Measurements from ENCODE around the gene ZNF184. TPM values are rescaled to one million over a fixed set of nuclear protein-coding genes. Genes with fewer than 3 reads are reported as not detected.

The ZNF184 gene
- total and polyA plus RNA-seq, 9 of the 15 experiments (the other 6 are each of a cell fraction or from before 2014, with no cell fraction given) = 7.6 to 22.2 (median 12.8) TPM

- TF ChIP-seq HNRNPK (IDR thresholded peaks at IDR 0.05; ENCODE audit: low read depth, low read length, poor library complexity, severe bottlenecking) (no peak), TBP (optimal IDR thresholded peaks at IDR 0.05; ENCODE audit: low read depth, low read length) (peak; percentile 99), HLTF (IDR thresholded peaks at IDR 0.05) (no peak), RAD21 (CRISPR knock-in tag; conservative IDR thresholded peaks at IDR 0.05 in 1 of 2, IDR thresholded peaks at IDR 0.05 in 1 of 2) (peak; percentile 5 to 10; a peak in 1 of 4 replicates), MAX (CRISPR knock-in tag; IDR thresholded peaks at IDR 0.05) (peak; percentile 41; the same call in 1 of the 2 replicates), HMG20A (CRISPR knock-in tag; conservative IDR thresholded peaks at IDR 0.05) (no peak), CHD1 (IDR thresholded peaks at IDR 0.05; ENCODE audit: low read length) (peak; percentile 57), TCFL5 (CRISPR knock-in tag; conservative IDR thresholded peaks at IDR 0.05) (no peak), BRD9 (IDR thresholded peaks at IDR 0.05; ENCODE audit: low read depth, partially characterized antibody) (peak; percentile 86), CSDE1 (IDR thresholded peaks at IDR 0.05) (peak in 1 of 2 experiments; percentile 72; a peak in 2 of 4 replicates), FOXP1 (CRISPR knock-in tag; IDR thresholded peaks at IDR 0.05) (peak; percentile 54), XRCC3 (IDR thresholded peaks at IDR 0.05) (no peak)
- TF ChIP-seq, protein P1, sequence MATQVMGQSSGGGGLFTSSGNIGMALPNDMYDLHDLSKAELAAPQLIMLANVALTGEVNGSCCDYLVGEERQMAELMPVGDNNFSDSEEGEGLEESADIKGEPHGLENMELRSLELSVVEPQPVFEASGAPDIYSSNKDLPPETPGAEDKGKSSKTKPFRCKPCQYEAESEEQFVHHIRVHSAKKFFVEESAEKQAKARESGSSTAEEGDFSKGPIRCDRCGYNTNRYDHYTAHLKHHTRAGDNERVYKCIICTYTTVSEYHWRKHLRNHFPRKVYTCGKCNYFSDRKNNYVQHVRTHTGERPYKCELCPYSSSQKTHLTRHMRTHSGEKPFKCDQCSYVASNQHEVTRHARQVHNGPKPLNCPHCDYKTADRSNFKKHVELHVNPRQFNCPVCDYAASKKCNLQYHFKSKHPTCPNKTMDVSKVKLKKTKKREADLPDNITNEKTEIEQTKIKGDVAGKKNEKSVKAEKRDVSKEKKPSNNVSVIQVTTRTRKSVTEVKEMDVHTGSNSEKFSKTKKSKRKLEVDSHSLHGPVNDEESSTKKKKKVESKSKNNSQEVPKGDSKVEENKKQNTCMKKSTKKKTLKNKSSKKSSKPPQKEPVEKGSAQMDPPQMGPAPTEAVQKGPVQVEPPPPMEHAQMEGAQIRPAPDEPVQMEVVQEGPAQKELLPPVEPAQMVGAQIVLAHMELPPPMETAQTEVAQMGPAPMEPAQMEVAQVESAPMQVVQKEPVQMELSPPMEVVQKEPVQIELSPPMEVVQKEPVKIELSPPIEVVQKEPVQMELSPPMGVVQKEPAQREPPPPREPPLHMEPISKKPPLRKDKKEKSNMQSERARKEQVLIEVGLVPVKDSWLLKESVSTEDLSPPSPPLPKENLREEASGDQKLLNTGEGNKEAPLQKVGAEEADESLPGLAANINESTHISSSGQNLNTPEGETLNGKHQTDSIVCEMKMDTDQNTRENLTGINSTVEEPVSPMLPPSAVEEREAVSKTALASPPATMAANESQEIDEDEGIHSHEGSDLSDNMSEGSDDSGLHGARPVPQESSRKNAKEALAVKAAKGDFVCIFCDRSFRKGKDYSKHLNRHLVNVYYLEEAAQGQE (IDR thresholded peaks at IDR 0.05; ENCODE audit: borderline replicate concordance) = no peak; the same call in 1 of the 2 replicates
- TF ChIP-seq, protein P1 (CRISPR knock-in tag; IDR thresholded peaks at IDR 0.05; ENCODE audit: low read depth) = no peak
- TF ChIP-seq, protein P2, sequence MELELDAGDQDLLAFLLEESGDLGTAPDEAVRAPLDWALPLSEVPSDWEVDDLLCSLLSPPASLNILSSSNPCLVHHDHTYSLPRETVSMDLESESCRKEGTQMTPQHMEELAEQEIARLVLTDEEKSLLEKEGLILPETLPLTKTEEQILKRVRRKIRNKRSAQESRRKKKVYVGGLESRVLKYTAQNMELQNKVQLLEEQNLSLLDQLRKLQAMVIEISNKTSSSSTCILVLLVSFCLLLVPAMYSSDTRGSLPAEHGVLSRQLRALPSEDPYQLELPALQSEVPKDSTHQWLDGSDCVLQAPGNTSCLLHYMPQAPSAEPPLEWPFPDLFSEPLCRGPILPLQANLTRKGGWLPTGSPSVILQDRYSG (tag; conservative IDR thresholded peaks at IDR 0.05; ENCODE audit: low read depth) = no peak
- TF ChIP-seq, protein P3, sequence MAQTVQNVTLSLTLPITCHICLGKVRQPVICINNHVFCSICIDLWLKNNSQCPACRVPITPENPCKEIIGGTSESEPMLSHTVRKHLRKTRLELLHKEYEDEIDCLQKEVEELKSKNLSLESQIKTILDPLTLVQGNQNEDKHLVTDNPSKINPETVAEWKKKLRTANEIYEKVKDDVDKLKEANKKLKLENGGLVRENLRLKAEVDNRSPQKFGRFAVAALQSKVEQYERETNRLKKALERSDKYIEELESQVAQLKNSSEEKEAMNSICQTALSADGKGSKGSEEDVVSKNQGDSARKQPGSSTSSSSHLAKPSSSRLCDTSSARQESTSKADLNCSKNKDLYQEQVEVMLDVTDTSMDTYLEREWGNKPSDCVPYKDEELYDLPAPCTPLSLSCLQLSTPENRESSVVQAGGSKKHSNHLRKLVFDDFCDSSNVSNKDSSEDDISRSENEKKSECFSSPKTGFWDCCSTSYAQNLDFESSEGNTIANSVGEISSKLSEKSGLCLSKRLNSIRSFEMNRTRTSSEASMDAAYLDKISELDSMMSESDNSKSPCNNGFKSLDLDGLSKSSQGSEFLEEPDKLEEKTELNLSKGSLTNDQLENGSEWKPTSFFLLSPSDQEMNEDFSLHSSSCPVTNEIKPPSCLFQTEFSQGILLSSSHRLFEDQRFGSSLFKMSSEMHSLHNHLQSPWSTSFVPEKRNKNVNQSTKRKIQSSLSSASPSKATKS (CRISPR knock-in tag; IDR thresholded peaks at IDR 0.05) = no peak
Observed at GRCh38 chr6:27502508-27503435, 29.9 kb upstream of the ZNF184 start (continued).

Measured in K562 (cell line).